GM20000 (cell line): ENCODE data around the gene DLD.

ENCODE experiments used
- DNase-seq: peaks from one replicate; pipeline ENCODE4 v3.0.0; 2012; ENCODE audit warnings: low spot score
- TF ChIP-seq, protein P1 (sequence below): IDR thresholded peaks from 2 replicates; pipeline ENCODE4 v1.5.1; 2012; ENCODE audit warnings: mild to moderate bottlenecking, control low read depth; ENCODE audit errors: extremely low read depth, missing control alignments

DLD gene

DNA sequence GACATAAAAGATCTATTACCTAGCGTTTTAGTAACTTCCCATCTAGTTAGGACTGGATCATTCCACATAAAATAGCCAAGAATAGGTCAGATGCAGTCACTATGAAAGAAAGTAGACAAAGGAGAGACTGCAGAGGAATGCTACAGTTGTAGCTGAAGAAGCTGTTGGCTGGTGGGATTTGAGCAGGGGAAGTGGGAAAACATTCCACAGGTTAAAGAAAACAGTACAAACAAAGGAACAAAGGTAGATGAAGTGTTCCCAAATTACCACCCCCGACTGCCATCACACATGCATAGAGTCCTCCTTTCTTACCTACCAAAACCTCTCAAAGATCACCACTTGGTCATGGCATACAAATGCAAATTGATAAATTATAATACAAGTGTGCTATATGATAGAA lies 41.8 kb downstream of the DLD start:
- TF ChIP-seq, protein P1, sequence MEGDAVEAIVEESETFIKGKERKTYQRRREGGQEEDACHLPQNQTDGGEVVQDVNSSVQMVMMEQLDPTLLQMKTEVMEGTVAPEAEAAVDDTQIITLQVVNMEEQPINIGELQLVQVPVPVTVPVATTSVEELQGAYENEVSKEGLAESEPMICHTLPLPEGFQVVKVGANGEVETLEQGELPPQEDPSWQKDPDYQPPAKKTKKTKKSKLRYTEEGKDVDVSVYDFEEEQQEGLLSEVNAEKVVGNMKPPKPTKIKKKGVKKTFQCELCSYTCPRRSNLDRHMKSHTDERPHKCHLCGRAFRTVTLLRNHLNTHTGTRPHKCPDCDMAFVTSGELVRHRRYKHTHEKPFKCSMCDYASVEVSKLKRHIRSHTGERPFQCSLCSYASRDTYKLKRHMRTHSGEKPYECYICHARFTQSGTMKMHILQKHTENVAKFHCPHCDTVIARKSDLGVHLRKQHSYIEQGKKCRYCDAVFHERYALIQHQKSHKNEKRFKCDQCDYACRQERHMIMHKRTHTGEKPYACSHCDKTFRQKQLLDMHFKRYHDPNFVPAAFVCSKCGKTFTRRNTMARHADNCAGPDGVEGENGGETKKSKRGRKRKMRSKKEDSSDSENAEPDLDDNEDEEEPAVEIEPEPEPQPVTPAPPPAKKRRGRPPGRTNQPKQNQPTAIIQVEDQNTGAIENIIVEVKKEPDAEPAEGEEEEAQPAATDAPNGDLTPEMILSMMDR = no peak
- no peak for DNase-seq

- DNase-seq = no peak
- TF ChIP-seq, protein P1 = no peak
Observed at GRCh38 chr7:107933386-107934013, 42.5 kb downstream of the DLD start.

GRCh38 chr7:107934991-107935770 lies 44.2 kb downstream of the DLD start:
- TF ChIP-seq, protein P1 = no peak
- DNase-seq = no peak

DNA sequence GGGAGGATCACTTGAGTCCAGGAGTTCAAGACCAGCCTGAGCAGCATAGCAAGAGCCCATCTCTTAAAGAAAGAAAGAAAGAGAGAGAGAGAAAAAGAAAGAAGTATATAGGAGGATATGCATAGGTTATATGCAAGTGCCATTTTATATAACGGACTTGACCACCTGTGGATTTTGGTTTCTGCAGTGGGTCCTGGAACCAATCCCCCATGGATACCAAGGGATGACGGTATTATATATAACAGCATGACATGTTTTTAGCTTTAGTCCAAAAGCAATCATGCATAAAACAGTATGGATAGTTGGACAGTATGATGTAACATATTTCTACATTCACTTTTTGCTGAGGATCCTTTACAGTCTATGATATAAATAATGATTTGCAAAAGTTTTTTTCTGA lies 45.3 kb downstream of the DLD start:
- no peak for DNase-seq
- TF ChIP-seq, protein P1 = no peak

DNA sequence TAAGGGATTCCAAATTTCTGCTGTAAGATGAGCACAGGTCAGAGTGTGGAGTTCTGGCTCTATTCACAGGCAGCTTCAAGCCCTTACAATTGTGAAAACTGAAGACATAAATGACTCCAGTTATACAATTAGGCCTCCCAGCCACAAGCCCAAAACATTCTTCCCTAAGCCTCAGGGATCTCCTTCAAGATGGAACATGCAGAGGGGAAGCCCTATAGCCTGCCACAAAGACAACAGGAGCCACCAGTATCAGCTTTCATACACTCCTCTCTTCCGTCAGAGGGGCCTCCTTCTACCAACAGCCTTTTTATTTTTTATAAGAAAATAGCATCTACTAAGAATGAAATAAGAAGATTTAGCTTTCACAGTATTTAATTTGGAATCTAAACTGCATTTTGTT lies 46.5 kb downstream of the DLD start:
- DNase-seq = no peak

GRCh38 chr7:107938456-107939250 lies 47.7 kb downstream of the DLD start:
- TF ChIP-seq, protein P1 = no peak
- no peak for DNase-seq

More for the DNA sequence above, 46.5 kb downstream of the DLD start:
- TF ChIP-seq, protein P1 = no peak
